T-helper 1 cell (primary cell): ENCODE results near the gene SUPT6H.

Experiments used
- DNase-seq, 5 donors: peaks; one replicate each; pipeline ENCODE4 v3.0.0-alpha.2; 2012 to 2020

SUPT6H gene

GRCh38 chr17:28702752-28703150 lies 40.7 kb downstream of the SUPT6H start:
- DNase-seq, result no peak

DNA sequence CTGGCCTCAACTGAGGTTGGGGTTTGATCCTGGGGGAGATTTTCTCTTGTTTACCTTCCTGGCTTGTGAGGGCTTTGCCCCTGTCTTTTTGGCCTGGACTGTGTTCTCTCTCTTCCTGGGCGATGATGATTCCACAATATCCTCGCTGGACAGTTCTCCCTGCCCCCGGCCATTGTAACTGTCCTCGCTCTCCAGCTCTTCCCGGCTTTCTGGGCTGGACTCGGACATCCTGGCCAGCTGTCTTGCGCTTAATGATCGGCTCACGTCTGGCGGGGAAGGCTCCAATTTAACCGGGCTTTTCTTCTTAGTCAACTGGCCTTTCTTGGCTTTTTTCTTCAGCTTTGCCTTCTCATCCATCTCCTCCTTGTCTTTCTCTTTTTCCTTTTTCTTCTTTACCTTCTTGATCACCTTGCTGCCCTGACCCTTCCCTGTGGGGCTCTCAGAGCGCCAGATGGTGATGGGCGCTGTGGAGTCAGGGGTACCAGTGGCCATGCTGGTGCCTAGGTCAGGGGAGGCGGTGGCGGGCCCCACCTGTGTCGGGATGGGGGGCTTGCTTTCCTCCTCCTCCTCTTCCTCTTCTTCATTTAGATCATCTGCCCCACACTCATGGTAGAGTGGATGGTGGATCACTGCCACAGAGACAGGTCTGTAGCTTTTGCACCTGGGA lies 41.7 kb downstream of the SUPT6H start:
- no peak for DNase-seq

- no peak for DNase-seq
Observed at GRCh38 chr17:28704219-28704858, 42.3 kb downstream of the SUPT6H start.

- no peak for DNase-seq
Observed at GRCh38 chr17:28705074-28705659, 43.2 kb downstream of the SUPT6H start.

DNA sequence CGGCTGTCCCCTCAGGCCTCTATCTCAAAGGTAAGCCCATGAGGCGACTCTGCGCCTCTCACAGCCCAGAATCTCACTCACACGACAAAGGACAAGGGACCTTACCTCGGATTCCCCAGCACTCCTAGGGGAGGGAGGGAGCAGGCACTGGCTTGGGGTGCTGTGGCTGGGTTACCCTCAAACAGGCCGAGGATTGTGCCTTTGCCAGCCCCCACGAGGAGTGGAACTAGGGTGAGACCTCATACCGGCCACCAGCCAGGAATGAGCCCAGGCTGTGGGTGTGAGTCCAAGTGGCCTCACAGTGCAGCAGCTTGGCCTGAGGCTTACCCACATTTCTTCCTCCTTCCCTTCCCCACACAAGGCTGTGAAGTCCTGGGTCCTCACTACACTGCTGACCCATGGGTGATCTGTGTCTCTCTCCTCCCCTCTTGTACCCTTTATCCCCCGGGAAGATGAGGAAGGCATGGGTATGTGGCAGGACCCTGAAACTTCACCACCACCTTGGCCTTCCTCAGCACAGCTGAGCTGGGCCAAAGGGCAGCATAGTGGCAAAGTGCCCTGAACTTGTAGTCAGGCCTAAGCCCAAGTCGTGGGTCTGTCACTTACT lies 43.8 kb downstream of the SUPT6H start:
- no peak for DNase-seq

DNA sequence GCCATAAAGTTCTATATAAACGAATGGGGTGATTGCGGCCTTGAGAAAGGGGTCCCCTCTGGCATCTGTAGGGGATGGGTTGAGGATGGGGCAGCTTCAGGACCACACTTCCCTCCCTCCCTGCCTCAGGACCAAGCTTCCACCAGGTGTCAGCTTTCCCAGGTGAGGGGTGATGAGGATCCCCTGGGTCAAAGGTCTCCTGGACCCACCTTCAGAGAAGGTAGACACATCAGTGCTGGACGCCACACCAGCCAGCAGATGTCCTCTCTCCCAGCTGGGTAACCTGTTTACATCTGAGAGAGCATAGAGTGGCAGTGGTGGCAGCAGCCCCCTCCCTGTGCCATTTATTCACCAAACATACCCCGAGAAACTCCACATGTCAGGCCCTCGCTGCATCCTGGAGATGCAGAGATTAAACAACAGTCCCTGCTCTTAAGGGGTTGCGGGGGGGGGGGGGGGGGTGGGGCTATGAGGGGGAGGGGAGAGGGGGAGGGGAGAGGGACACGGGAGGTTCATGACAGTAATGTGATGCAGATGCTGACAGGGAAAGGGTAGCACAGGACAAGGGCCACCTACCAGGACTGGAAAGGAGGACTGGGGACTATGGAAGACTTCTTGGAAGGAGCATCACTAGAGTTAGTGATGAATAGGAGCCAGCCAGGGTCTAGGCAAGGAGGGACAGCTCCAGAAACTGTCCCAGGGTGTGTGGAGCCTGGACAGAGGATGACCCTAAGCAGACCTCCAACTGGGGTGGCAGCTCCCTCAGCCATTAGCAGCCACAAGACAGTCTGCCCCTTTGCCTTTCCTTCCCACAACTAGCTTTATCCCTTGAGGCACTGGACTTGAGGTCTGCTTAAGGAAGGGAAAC lies 44.7 kb downstream of the SUPT6H start:
- DNase-seq, result no peak

DNA sequence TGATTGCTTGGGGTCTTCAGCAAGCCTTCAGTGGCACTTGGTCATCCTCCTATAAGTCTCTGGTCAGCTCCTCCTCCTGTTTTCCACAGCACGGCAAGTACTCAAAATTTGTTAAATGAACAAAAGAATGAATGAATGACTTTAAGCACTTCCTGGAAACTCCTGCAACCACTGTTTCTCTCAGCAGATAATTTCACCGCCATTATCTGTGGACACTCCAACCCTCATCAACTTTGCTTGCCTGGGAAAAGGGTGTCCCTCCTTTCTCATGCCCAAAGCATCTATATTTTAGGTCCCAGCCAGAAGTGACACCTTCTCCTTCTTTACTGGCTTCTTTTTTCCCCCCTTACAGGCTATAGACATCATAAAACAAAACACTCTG lies 45.3 kb downstream of the SUPT6H start:
- no peak for DNase-seq

DNA sequence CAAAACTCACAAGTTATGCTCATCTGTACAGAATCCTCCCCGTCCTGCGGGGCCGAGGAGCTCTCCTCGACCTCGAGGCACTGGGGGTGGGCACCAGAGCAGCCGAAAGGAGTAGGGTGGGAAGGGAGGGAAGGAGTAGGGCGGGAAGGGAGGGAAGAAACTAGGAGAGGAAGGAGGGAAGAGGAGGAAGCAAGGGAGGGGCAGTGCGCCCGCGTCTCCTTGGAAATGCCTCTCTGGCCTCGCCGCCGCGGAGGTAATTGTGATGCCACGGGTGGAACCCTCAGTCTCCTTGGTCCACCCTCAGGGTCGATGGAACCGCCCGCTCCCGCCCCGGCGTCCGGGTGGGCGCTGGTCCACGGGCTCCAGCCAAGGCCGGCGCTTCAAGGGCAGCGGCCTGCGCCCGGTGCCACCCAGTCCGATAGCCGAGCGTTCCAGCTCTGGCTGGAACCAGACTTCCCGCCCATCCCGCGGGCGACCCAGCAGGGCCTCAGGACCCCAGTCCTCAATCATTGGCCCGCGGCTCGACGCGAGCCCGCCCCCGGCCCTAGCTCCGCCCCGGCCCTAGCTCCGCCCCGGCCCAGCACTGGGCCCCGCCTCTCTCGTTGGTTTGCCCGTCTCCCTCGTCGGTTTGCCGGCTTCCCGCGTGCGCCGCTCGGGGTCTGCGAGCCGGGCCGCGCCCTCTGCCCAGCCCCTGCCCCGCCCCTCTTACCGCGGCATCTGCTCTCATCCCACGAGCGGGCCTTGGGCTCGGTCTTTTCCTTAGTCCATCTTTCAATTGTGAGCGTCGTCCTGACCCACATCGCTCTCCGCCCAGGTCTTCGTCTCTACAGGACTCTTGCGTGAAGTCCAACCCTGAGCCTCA lies 49.1 kb downstream of the SUPT6H start:
- DNase-seq, result peak; percentile 77 to 88 (median 85)

DNA sequence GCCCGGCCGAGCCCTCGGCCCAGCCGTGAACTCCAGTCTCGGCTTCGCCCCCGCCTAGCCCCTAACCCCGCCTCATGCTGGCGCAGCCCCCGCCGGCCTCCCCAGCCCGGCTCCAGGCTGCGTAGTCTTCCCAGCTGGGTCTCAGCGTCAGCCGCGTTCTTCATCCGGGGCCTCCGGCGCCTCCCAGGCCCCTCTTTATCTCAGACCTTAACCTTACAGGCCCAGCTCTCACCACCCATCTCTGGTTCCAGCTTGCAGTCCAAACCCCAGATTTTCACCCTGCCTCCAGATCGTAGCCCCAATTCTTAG lies 49.7 kb downstream of the SUPT6H start, which contains the start of gene PROCA1:
Gene PROCA1 (minus strand): TSS at position 166 of the 309 bp plus-strand sequence. CDS start 228 bp downstream, outside the sequence.
- DNase-seq, result peak in 2 of 5 donors; percentile 28 to 36

DNA sequence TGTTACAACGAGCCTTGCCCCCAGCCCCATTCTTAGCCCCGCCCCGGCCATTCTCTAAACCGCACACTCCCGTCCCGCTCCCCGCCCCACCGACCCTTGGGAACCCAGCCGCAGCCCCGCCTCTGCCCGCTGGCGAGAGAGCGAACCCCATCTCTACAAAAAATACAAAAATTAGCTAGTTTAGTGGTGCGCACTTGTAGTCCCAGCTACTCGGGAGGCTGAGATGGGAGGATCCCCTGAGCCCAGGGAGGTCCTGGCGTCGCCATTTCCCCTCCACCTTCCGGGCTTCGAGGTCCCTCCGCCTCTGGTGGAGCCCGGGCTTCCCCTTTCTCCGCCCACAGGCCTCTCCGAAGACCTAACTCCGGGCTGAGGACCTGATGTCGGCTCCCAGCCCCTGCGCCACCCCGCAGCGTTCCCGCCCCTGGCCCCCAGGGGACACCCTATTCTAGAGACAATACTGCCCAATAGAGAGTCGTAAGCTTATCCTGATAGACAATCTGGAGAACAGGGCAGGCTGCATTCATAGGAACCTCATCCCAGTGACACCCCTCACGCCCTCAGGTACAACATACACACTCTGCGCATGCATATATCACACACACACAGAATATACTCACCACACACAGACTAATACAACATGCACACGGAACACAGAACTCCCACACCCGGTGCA lies 50.2 kb downstream of the SUPT6H start:
- DNase-seq, result peak; percentile 43 to 73 (median 55)

DNA sequence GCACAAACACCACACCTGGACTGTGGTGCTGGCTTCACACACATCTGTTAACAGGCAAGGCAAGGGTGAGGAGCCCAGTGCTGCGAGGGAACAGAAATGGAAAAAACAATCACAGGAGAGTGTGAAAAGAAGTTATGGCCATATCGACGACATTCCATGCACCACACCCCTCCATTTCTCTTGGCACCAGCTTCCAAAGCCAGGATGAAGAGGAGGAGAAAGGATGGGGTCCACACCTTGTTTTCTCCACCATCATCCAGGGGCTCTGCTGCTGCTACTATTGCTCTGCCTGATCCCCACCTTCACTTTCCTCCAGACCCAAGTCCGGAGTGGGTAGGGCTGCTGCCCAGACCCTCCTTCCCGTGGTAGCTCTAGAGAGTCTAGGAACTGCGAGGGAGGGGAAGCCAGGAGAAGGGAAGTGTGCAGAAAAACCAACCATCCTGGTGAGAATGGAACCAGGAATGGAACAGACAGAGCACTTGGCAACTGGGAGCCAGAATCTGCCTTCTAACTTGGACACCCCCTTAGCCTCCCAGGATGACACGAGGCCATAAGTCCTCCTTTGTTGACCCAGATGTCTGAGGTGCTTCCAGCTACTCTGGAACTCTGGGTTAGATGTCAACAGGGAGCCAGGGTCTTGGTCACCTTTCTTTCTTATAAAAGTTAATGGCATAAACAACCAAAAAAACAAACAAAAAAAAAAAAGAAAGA lies 50.9 kb downstream of the SUPT6H start:
- no peak for DNase-seq

DNA sequence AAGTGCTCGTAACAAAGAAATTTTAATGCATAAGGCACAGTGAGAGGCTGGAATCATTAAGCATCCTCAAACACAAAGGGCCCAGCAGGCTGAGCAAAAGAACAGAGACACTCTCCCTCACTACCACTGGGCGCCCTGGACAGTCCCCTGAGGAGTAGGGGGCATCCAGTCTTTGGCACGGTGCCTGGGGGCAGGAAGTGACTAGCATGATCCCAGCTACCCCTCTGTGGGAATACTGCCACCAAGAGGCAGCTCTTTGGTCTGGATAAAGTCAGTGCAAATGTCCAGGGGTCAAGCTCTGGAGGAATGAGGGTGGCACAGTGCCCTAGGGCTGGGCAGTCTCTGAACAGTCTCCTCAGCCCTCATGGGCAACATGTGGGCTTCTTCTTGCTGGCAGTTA lies 52.3 kb downstream of the SUPT6H start:
- no peak for DNase-seq

- no peak for DNase-seq
Observed at GRCh38 chr17:28715217-28715616, 53.2 kb downstream of the SUPT6H start.

- peak in 1 of 5 donors; percentile 15 for DNase-seq
Observed at GRCh38 chr17:28716740-28717577, 55.0 kb downstream of the SUPT6H start.

GRCh38 chr17:28717578-28718332 lies 55.8 kb downstream of the SUPT6H start, which contains the start of gene RAB34:
TSS of gene RAB34 (minus strand) at chr17:28717868. CDS start at chr17:28717266, 602 bp downstream.
- DNase-seq, result peak in 1 of 5 donors; percentile 31

- DNase-seq, result no peak
Observed at GRCh38 chr17:28718333-28719020, 56.5 kb downstream of the SUPT6H start.

- DNase-seq, result no peak
Observed at GRCh38 chr17:28719021-28719433, 57.0 kb downstream of the SUPT6H start.
